GM18909 (cell line): ENCODE data around the gene SUSD4.

ENCODE experiments used
- ATAC-seq: cut with Tn5 transposase; IDR thresholded peaks from one replicate; pipeline ENCODE4 v1.9.1; 2021; ENCODE audit warnings: mild to moderate bottlenecking; ENCODE audit not compliant: unreplicated experiment, poor library complexity

SUSD4 gene

GRCh38 chr1:223233410-223234169, 130.4 kb downstream of the SUSD4 start:
- ATAC-seq = no peak

GRCh38 chr1:223233019-223233409, 131.0 kb downstream of the SUSD4 start:
- no peak for ATAC-seq

GRCh38 chr1:223231581-223231980, 132.4 kb downstream of the SUSD4 start:
- no peak for ATAC-seq

- ATAC-seq = no peak
These were observed 132.9 kb downstream of the SUSD4 start for GRCh38 chr1:223231011-223231572.

- ATAC-seq = no peak
These were observed 133.7 kb downstream of the SUSD4 start for GRCh38 chr1:223230161-223230881.

GRCh38 chr1:223229756-223230155, 134.2 kb downstream of the SUSD4 start:
- ATAC-seq = no peak

GRCh38 chr1:223228931-223229528, 134.9 kb downstream of the SUSD4 start:
- no peak for ATAC-seq

DNA sequence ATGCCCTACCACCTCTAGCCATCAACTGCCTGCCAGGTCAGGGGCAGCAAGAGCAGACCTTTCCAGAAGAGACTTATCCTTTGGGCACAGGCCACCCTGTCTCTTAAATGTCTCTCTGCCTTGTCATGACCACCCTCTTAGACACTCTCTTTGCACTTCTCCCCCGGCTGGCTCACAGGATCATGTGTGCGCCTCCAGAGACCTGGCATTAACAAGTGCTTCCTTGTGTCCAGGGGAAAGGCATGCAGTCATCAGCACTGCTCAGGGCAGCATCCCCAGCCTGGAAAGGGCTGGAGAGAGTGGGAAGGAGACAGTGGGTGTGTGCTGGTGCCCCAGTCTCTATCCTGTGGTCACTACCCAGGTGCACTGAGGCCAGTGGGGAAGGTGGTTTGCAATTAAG, 135.8 kb downstream of the SUSD4 start:
- ATAC-seq = no peak

- ATAC-seq = no peak
These were observed 136.3 kb downstream of the SUSD4 start for GRCh38 chr1:223227486-223228196.

- ATAC-seq = no peak
These were observed 136.9 kb downstream of the SUSD4 start for GRCh38 chr1:223227031-223227430.

DNA sequence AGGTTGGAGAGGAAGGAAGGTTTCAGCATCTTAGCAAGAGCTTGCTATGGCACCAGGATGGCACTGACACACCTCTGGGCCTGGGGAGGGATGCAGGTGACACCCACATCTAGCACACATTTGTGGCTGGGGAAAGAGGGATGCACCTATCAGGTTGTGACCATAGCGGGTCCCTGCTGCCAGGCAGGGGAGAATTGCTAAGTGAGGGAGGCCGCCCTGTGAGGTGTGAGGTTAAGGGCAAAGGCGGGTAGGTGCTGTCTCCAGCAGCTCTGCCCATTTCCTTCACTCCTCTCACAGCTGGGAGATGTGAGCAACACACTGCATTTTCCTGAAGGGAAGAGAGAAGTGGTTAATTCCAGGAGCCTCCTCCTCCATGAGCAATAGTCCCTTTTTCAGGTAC, 137.7 kb downstream of the SUSD4 start:
- no peak for ATAC-seq

DNA sequence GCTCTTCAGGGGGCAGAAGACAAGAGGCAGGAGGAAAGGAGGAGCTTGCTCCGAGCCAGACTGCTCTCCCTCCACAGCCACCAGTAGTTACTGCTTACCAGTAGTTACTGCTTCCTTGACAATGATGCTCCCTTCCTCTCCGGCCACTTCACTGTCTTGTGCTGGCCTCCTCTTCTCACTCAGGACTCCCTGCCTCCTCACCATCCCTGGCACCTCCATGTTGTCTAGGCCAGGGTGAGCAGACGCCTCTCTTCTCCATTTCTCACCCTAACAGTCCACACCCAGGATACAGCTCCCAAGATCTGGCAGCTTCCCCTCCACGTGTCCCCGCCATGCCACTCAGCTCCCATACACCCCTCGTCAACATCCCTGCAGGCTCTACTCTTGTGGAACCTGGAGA, 138.5 kb downstream of the SUSD4 start:
- no peak for ATAC-seq

- ATAC-seq = no peak
These were observed 138.9 kb downstream of the SUSD4 start for GRCh38 chr1:223225061-223225460.

- no peak for ATAC-seq
These were observed 139.5 kb downstream of the SUSD4 start for GRCh38 chr1:223224465-223224864.

GRCh38 chr1:223223091-223223995, 140.6 kb downstream of the SUSD4 start:
- ATAC-seq = no peak

GRCh38 chr1:223222377-223222776, 141.6 kb downstream of the SUSD4 start:
- no peak for ATAC-seq

DNA sequence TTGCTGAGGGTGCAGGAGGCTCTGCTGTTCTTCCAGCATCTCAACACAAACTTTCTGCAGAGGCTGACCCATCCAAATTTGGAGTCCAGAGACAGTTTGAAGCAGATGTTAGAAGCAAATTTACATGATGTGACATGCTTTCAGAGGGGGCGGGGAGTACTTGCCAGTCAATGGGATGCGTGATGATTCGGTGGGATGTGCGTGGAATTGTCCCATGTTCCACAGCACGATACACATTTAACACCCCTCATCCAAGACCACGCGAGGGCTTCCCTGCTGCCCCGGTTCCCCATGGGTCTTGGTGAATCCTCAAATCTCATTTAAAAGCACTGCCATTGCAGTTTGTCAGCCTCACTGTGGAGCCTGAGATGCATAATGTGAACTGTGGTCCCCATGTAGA, 142.3 kb downstream of the SUSD4 start:
- no peak for ATAC-seq

- no peak for ATAC-seq
These were observed 143.9 kb downstream of the SUSD4 start for GRCh38 chr1:223219846-223220610.

DNA sequence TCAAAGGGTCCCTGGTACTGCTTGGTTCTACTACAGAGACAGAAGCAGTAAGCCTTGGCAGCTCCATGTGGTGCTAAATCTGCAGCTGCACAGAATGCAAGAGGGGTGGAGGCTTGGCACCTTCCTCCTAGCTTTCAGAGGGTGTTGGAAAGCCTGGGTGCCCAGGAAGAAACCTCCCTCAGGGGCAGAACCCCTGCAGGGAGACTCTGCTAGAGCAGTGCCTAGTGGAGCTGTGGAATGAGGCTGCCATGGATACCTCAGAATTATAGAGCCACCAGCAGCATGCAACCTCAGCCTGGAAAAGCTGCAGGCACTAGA, 144.7 kb downstream of the SUSD4 start:
- no peak for ATAC-seq
